GM21360 (cell line): Measurements from ENCODE around the gene HDLBP.

Experiments used
- ATAC-seq: cut with Tn5 transposase; IDR thresholded peaks from one replicate; pipeline ENCODE4 v1.9.1; 2021; ENCODE audit warnings: mild to moderate bottlenecking, moderate library complexity; ENCODE audit not compliant: unreplicated experiment

HDLBP gene

GRCh38 chr2:241232736-241233575 lies 82.5 kb downstream of the HDLBP start:
- ATAC-seq: no peak

- ATAC-seq: no peak
Observed at GRCh38 chr2:241230435-241230834, 85.0 kb downstream of the HDLBP start.

DNA sequence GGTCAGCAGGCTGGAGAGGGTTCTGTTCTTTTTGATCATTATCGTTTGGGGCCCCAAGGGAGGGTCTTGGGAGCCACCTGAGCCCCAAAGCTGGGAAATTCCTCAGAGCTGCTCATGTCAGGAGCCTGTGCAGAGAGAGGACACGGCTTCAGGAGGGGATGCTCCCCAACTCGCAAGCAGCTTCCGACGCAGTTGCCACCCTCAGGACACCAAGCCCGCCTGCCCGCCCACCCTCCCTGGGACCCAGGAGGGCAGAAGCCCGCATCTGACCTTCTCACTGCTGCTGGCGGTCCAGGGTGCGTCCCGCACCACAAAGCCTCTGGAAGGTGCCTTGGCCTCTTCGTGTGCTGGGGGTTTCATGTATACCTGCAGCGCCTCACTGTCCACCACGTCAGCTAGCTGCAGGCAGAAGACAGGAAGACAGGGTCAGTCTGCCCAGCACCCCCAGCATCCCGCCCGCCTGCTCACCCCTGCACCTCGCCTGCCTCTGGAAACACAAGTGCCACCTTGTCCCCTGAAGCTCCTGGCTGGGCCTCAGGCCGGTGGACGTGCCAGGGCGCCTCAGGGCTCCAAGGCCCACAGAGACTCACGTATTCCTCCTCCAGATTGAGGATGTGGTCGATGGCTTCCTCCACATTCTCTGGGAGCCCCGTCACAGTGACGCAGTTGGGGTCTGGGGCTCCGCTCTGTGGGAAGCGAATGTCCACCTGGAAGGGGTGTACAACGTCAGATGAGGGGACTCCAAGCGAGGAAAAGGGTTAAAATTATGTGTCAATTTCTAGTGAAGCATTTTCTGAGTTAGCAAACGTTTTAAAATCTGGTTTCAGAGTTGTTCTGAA lies 85.7 kb downstream of the HDLBP start:
- no peak for ATAC-seq

DNA sequence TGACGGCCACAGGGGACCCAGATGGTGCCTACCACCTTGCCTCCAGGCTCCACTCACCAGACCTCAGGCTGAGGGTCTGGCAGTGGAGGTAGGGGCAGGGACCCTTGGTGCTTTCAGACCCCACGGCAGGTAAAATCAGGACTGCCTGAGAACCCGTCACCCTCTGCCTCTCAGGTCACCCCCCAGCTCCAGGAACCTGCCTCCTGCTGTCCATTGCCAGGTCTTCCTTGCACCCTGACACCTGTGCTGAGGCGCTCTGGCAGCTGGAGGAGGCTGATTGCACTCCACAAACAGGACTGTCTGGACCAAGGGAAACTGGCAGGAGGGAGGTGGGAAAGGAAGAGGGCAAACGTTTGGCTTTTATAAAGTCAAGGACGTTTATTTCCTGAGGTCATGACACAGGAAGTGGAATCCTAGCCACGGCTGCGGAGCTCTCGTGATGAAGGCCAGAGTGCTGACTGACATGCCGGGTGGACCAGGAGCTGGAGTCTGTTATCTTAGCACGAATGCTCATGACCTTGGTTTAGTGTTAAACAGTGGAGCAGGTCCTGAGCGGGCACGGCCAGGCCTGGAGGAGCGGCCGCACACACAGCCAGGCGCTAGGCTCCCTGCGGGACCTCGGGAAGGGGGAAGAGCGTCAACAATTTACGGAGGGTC lies 86.5 kb downstream of the HDLBP start:
- ATAC-seq: no peak

DNA sequence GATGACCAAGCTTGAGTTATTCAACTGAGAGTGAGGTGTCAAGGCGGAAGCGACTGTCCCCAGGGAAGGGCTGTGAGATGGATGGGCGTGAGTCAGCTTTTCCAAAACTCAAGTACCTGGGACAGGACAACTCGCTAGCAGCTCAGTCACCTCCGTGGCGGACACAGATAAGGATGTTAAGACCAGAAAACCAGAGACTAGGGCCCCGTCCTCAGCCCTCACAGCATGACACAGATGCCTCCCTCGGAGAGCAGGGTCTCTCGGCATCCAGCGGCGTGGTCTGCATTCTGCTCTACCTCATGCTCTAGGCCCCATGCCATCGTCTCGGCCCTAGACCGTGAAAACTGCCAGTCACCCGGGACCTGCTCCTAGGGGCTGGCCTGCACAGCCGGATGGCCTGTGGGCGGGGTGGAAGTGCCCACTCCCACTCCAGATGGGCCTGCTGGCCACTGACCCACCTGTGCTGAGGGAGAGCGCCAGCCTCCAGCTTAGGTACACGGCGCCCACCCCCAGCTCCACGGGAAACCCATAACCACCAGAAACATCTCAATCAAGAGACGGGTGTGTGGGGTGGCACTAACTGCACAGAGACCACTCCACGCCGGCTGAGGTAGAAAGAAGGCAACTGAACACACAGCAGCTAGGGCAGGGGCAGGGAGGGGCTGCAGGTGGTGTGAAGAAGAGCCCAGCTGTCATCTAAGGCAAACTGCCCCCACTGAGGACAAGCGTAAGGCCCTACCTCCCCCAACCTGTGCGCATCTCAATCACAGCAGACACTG lies 87.2 kb downstream of the HDLBP start:
- ATAC-seq: no peak

GRCh38 chr2:241227594-241227993 lies 87.9 kb downstream of the HDLBP start:
- ATAC-seq: no peak

- ATAC-seq: no peak
Observed at GRCh38 chr2:241226723-241227572, 88.5 kb downstream of the HDLBP start.

DNA sequence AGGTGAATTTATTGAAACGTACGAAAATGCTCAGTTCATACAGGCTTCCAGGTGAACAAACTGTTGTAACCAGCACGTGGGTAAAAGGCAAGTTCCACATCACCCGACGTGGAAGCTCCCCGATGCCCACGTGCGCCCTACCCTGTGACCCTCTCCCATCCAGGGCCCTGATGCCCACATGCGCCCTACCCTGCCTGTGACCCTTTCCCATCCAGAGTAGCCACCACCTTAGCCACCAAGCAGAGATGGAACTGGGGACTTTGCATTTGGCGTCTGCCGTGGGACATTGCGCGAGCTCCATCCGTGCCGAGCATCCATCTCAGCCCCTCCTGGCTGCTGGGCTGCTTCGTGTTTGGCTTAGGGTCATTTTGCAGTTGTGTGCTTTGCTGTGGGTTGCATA lies 89.5 kb downstream of the HDLBP start:
- no peak for ATAC-seq

GRCh38 chr2:241225545-241225944 lies 89.9 kb downstream of the HDLBP start:
- ATAC-seq: no peak

- ATAC-seq: no peak
Observed at GRCh38 chr2:241224851-241225438, 90.5 kb downstream of the HDLBP start.

- no peak for ATAC-seq
Observed at GRCh38 chr2:241224018-241224850, 91.2 kb downstream of the HDLBP start.

DNA sequence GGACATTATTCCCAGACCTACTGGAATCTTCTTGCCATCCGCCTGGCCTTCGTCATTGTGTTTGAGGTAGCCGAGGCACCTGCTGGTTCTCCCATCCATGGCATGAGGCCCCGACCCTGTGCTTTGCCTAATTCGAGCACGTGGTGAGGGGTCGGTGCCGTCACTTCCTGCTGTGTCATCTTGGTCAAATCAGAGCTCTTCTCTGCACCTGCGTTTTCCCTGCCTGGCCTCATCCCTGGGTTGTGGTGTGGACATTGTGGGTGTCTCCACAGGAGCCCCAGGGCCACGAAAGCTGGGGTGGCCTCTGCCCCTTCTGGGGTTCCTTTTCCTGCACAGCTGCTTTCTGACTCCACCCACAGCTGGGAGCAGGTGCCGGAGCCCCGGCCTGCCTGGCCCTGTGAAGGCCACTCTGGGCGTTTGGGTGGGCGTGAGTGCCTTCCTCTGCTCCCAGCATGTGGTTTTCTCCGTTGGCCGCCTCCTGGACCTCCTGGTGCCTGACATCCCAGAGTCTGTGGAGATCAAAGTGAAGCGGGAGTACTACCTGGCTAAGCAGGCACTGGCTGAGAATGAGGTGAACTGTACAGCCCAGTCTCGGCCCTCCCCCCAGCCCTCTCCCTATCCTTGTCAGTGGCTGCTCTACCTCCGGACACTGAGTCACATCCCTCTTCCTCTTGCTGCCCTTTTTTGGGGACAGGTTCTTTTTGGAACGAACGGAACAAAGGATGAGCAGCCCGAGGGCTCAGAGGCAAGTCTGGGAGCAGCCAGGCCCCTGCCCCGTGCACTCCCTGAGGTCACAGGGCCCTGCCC lies 92.1 kb downstream of the HDLBP start:
- ATAC-seq: no peak

GRCh38 chr2:241219856-241220356 lies 95.6 kb downstream of the HDLBP start:
- no peak for ATAC-seq

GRCh38 chr2:241219030-241219382 lies 96.5 kb downstream of the HDLBP start:
- no peak for ATAC-seq

DNA sequence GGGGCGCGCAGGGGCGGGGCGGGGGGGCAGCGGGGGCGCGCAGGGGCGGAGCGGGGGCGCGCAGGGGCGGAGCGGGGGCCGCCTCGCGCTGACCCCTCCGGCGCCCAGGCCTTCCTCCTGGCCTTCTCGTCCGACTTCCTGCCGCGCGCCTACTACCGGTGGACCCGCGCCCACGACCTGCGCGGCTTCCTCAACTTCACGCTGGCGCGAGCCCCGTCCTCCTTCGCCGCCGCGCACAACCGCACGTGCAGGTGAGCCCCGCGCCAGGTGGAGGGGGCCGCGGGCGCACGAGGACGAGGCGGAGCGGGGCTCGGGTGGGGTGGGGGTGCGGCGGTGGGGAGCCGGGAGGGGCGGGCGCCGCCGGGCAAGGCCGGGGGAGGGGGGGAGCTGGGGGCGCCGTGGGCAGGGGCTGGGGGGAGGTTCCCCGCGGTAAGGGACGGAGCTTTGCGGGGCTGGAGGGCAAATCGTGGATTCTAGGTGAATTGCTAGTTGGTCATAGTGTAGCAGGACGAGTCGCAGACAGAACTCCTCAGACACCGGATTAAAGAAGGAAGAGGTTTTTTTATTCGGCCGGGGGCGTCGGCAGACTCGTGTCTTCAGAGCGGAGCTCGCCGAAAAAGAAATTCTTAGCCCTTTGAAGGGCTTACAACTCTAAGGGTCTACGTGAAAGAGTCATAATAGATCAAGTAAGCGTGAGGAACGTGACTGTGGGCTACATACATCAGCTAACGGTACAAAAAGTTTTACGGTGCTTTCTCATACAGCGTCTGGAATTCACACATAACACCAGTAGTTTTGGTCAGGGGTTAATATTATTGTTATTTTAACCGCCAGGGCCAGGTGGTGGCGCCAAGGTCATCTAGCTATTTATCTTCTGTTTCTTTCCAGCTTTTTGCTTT lies 97.1 kb downstream of the HDLBP start:
- no peak for ATAC-seq

- peak; percentile 45 for ATAC-seq
Observed at GRCh38 chr2:241217320-241218031, 98.0 kb downstream of the HDLBP start.
